ENCODE measurements around the gene HECTD4.
"Not testable (repeated sequence)": the region's sequence is repeated elsewhere in the genome, so short reads cannot be mapped to it uniquely, and the experiment has no call there.

Gene HECTD4

GRCh38 chr12:112303004-112303403 is 79.2 kb downstream of the HECTD4 start:
- no peak overlapping the region for H3K4me3 ChIP-seq (ENCODE audit: low read depth, low read length)
- peak; percentile 42 for DNase-seq (ENCODE audit: low read depth)

DNA sequence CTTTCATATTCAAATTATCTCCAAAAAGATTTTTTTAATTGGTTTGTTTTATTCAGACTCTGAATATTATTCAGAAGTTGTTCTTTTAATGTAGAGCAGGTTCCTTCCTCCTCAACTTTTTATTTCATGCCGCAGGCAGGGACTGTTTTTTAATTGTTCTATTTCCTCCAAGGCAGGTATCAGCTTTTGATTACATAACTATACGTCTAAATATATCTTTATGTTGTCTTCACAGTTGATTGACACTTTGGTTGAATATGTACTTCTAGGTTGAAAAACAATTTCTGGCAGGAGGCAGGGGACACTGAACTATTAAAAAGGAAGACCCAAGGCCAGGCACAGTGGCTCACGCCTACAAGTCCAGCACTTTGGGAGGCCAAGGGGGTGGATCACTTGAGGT is 82.5 kb downstream of the HECTD4 start:
- DNase-seq (ENCODE audit: low read depth) = no peak
- H3K4me3 ChIP-seq (ENCODE audit: low read depth, low read length) = no peak overlapping the region

- no peak overlapping the region for H3K4me3 ChIP-seq (ENCODE audit: low read depth, low read length)
- no peak for DNase-seq (ENCODE audit: low read depth)
These were observed 85.0 kb downstream of the HECTD4 start for GRCh38 chr12:112297188-112297587.

GRCh38 chr12:112296183-112296582 is 86.0 kb downstream of the HECTD4 start:
- no peak for DNase-seq (ENCODE audit: low read depth)

DNA sequence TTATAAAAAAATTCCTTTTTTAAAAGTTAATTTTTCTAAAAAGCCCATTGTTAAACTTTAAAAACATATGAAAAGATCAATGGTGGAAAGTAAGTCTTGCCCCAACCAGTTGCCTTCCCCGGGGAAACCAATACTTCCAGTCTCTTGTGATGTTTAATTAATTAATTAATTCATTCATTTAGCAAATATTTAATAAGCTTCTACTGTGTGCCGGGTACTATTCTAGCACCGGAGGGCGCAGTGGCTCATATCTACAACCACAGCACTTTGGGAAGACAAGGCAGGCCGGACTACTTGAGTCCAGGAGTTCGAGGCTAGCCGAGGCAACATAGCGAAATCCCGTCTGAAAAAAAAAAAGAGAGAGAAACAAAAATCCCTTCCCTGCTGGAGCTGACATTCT is 87.4 kb downstream of the HECTD4 start:
- no peak overlapping the region for H3K4me3 ChIP-seq (ENCODE audit: low read depth, low read length)
- no peak for DNase-seq (ENCODE audit: low read depth)

More at GRCh38 chr12:112296183-112296582, 86.0 kb downstream of the HECTD4 start:
- no peak overlapping the region for H3K4me3 ChIP-seq (ENCODE audit: low read depth, low read length)

GRCh38 chr12:112288638-112289037 is 93.6 kb downstream of the HECTD4 start:
- H3K4me3 ChIP-seq (ENCODE audit: low read depth, low read length) = no peak overlapping the region
- DNase-seq (ENCODE audit: low read depth) = no peak

GRCh38 chr12:112285600-112286401 is 96.4 kb downstream of the HECTD4 start:
- no peak overlapping the region for H3K4me3 ChIP-seq (ENCODE audit: low read depth, low read length)
- DNase-seq (ENCODE audit: low read depth) = no peak

DNA sequence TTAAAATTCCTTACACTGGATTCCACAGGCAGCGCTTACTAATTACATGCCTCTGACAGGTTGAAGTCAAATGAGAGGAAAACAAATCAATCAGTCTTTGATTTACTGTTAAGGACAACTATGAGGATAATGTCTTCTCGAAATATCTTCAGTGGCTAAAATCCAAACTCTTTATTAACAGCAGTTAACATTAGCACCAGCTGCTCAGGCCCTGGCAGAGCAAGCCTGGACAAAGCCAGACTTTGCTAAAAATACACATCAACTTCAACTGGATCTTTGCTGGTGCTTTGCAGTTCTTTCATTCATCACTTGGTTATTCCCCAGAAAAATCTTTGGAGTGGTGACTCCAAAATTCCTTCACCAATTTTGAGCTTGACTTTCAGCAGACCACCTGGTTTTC is 98.7 kb downstream of the HECTD4 start:
- no peak overlapping the region for H3K4me3 ChIP-seq (ENCODE audit: low read depth, low read length)
- DNase-seq (ENCODE audit: low read depth) = no peak

DNA sequence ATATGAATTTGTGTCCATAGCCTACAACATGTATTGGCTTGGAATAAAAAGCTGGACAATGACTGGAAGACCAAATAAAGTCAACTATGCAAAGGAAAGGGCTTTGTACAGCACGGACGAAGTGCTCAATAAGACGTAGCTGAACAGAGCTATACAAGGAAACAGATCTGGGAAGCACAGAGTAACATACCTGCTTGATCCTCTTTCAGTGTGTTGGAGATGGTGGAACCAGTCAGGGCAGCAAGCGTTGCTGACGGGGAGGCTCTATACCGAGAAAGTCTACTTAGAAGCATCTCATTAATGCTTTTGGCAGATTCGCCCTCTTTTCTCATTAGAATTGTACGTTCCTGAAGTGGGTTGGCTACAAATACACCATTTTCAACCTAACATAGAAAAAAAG is 99.3 kb downstream of the HECTD4 start:
- no peak for DNase-seq (ENCODE audit: low read depth)
- no peak overlapping the region for H3K4me3 ChIP-seq (ENCODE audit: low read depth, low read length)

DNA sequence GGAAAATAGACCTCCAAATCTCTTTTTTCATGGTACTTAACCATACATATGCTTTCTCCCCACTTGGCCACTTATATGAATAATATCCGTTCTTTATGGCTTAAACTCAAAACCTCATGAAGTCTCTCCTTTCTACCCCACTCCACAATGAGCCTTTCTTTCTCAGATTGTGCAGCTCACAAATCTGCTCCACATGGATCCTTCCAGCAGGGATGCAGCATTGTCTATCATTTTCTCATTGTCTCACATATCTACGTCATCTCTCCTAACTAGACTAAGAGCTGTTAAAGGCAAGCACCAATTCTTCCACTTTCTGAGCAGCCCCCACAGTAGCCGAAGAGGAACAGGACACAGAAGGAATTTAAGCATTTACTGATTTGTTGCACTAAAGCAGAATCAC is 106.4 kb downstream of the HECTD4 start:
- no peak overlapping the region for H3K4me3 ChIP-seq (ENCODE audit: low read depth, low read length)
- DNase-seq (ENCODE audit: low read depth) = no peak

DNA sequence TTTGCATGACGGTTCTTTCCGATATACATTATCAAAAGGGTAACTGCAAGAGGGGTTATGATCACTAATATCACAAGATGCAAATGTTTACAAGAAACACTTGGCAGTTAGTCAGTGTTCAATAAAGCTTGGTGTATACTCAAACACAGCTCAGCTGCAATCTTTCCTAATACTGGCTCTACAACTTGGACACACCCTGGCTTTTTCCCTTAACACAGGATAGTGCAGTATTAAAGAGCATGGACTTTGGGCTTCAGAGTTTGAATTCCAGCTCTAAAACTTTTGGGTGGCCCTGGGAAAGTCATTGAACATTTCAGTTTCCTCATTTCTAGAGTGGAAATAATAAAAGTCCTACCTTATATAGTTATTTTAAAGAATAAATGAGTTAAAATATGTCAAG is 107.0 kb downstream of the HECTD4 start:
- DNase-seq (ENCODE audit: low read depth) = no peak
- no peak overlapping the region for H3K4me3 ChIP-seq (ENCODE audit: low read depth, low read length)

GRCh38 chr12:112270673-112271072 is 111.6 kb downstream of the HECTD4 start:
- DNase-seq (ENCODE audit: low read depth) = no peak
- H3K4me3 ChIP-seq (ENCODE audit: low read depth, low read length) = no peak overlapping the region

- DNase-seq (ENCODE audit: low read depth) = no peak
- no peak overlapping the region for H3K4me3 ChIP-seq (ENCODE audit: low read depth, low read length)
These were observed 115.8 kb downstream of the HECTD4 start for GRCh38 chr12:112266473-112266872.

DNA sequence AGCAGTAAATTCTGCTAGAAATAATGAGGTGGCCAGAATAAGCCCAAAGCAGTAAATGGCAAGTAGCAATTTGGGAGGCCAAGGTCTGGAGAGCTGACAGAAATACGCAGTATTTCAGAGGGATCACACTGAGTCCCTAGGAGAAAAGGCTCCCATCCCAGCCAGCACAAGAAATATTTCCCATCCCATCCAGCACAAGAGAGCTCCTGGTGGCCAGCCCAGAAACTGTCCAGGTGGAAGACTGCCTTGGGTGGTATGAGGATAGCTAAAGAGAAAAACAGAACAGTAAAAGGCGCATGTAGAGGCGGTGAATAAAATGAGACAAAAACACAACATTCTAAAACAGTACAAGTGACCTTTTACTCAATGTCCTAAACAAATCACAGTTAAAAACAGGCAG is 120.7 kb downstream of the HECTD4 start:
- H3K4me3 ChIP-seq (ENCODE audit: low read depth, low read length) = no peak overlapping the region
- no peak for DNase-seq (ENCODE audit: low read depth)

DNA sequence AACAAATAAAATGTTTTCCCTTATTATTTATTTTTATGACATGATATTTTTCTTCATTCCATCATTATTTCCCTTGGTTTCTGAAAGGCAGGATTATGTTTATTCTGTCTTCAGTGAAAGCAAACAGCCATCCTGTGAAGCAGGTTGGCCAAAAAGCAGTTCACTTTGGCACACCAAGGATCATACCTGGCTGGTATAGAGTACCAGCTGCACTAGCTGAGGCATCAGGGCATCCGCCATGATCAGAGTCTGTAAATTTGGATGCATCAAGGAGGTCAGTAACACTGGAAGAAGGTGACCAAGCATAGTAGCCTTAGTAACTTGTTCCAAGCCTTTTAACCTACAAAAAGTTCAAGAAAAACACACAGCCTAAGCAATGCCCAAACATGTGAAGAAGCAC is 123.3 kb downstream of the HECTD4 start:
- no peak for DNase-seq (ENCODE audit: low read depth)
- no peak overlapping the region for H3K4me3 ChIP-seq (ENCODE audit: low read depth, low read length)

GRCh38 chr12:112256780-112257179 is 125.5 kb downstream of the HECTD4 start:
- no peak for DNase-seq (ENCODE audit: low read depth)
- no peak overlapping the region for H3K4me3 ChIP-seq (ENCODE audit: low read depth, low read length)

GRCh38 chr12:112252184-112252583 is 130.0 kb downstream of the HECTD4 start:
- peak; percentile 31 for DNase-seq (ENCODE audit: low read depth)
- H3K4me3 ChIP-seq (ENCODE audit: low read depth, low read length) = no peak overlapping the region

GRCh38 chr12:112244902-112245301 is 137.3 kb downstream of the HECTD4 start:
- H3K4me3 ChIP-seq (ENCODE audit: low read depth, low read length); DNase-seq (ENCODE audit: low read depth): not testable (repeated sequence)

- H3K4me3 ChIP-seq (ENCODE audit: low read depth, low read length) = no peak overlapping the region
- no peak for DNase-seq (ENCODE audit: low read depth)
These were observed 138.7 kb downstream of the HECTD4 start for GRCh38 chr12:112243255-112244110.

DNA sequence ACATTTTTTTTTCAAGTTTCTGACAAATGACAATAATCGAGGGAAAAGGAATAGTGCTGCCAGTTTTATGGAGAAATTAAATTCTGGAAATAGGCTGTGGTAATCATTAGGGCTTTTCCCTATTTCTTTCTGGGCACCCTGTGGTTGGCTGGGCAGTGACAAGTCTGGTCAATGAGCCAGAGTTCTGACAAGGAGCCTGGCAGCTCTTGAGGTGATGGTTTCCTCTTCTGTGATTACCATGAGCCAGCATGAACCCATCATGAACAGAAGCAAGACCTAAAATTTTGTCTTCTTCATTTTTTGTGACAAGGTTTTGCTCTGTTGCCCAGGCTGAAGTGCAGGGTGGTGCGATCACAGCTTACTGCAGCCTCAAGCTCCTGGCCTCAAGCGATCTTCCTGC is 141.1 kb downstream of the HECTD4 start:
- H3K4me3 ChIP-seq (ENCODE audit: low read depth, low read length) = no peak overlapping the region
- DNase-seq (ENCODE audit: low read depth) = no peak

DNA sequence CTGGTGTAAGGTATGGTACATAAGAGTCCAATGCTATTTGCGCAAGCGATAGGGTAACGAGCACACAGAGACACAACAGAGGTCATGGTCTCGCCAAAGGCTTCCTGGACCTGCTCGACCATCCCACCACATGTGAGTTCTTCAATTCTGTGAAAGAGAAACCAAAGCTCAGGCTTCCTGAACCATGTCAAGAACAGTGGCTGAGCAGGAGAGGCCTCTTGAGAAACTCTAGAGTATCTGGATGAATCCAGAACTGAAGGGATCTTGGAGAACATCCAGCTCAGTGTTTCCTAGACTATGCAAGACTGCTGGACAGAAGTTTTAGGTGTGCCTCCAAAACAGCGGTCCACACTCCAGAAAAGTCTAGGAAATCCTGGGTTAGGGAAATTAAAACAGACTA is 142.3 kb downstream of the HECTD4 start:
- no peak for DNase-seq (ENCODE audit: low read depth)
- H3K4me3 ChIP-seq (ENCODE audit: low read depth, low read length) = no peak overlapping the region
